HTR-8/SVneo (cell line): Measurements from ENCODE around the gene MAP3K2.

Source experiments
- DNase-seq: peaks from one replicate; pipeline ENCODE4 v3.0.0; 2011; ENCODE audit warnings: low spot score, mixed read lengths; ENCODE audit not compliant: insufficient read length
- FAIRE-seq: peaks from 2 replicates; lab custom pipeline; 2011; peaks lifted over from hg19 to GRCh38; lab: Jason Lieb, UNC

MAP3K2 gene

GRCh38 chr2:127256866-127257265 lies 130.9 kb downstream of the MAP3K2 start:
- FAIRE-seq (no peak), DNase-seq (no peak)

- no peak for FAIRE-seq
- DNase-seq, result no peak
These were observed 131.4 kb downstream of the MAP3K2 start for GRCh38 chr2:127256381-127256780.

- no peak for DNase-seq
- FAIRE-seq, result no peak
These were observed 132.1 kb downstream of the MAP3K2 start for GRCh38 chr2:127255721-127256120.

- DNase-seq, result no peak
- FAIRE-seq, result no peak
These were observed 132.6 kb downstream of the MAP3K2 start for GRCh38 chr2:127255146-127255545.

- FAIRE-seq (no peak), DNase-seq (no peak)
These were observed 133.3 kb downstream of the MAP3K2 start for GRCh38 chr2:127254386-127254981.
